K562 (cell line): ENCODE measurements around the gene TMPRSS9. TPM values are rescaled to one million over a fixed set of nuclear protein-coding genes. Genes with fewer than 3 reads are reported as not detected.

Experiments
- ARNT ChIP-seq, 2 experiments: fragments of 450-650 bp; IDR thresholded peaks; 2 replicates each; pipeline ENCODE4 v1.6.1; 2016; ENCODE audit warnings: mild to moderate bottlenecking in 1 of 2
- BCL6 ChIP-seq: fragments of 250-450 bp; sonication (Bioruptor Pico); IDR thresholded peaks from 2 replicates; pipeline ENCODE4 v1.4.0; 2020
- BCOR ChIP-seq: fragments of 450-650 bp; IDR thresholded peaks from 2 replicates; pipeline ENCODE4 v1.6.1; 2016
- CBX5 ChIP-seq: IDR thresholded peaks from 2 replicates; pipeline ENCODE4 v1.6.1; 2014; ENCODE audit warnings: low read depth, borderline replicate concordance
- CEBPB ChIP-seq: fragments of 450-650 bp; IDR thresholded peaks from 2 replicates; pipeline ENCODE4 v1.6.1; 2016; ENCODE audit warnings: missing genetic modification characterization, missing compliant biosample characterization
- CREBBP ChIP-seq: IDR thresholded peaks from one replicate; pipeline ENCODE4 v1.6.1; 2012; ENCODE audit warnings: low read depth, mild to moderate bottlenecking, control low read depth, inconsistent platforms, low read length
- DIDO1 ChIP-seq: fragments of 450-650 bp; IDR thresholded peaks from 2 replicates; pipeline ENCODE4 v1.6.1; 2016; ENCODE audit warnings: low read depth, missing biosample characterization, missing genetic modification characterization
- FOSL1 ChIP-seq: fragments of 200-800 bp; sonication (Bioruptor generic); conservative IDR thresholded peaks from 2 replicates; pipeline ENCODE4 v1.6.1; 2016; ENCODE audit warnings: missing genetic modification characterization, missing compliant biosample characterization
- FOXA3 ChIP-seq, 2 experiments: fragments of 450-650 bp in 1 of 2; sonication (generic) in 1 of 2; formaldehyde crosslinking; IDR thresholded peaks in 1 of 2; conservative IDR thresholded peaks in 1 of 2; 2 replicates each; pipeline versions ENCODE4 v1.4.0 to v1.8.0; 2020 to 2022; ENCODE audit warnings: mild to moderate bottlenecking in 2 of 2, missing genetic modification reagents in 1 of 2
- GATAD2B ChIP-seq: fragments of 450-650 bp; IDR thresholded peaks from 2 replicates; pipeline ENCODE4 v1.6.1; 2017; ENCODE audit warnings: mild to moderate bottlenecking, borderline replicate concordance
- HDAC2 ChIP-seq: fragments of 450-650 bp; IDR thresholded peaks from 2 replicates; pipeline ENCODE4 v1.6.1; 2016; ENCODE audit warnings: mild to moderate bottlenecking
- HMG20A ChIP-seq: fragments of 450-650 bp; formaldehyde crosslinking; conservative IDR thresholded peaks from 2 replicates; pipeline ENCODE4 v1.4.0; 2020; ENCODE audit warnings: mild to moderate bottlenecking, mixed read lengths
- KHSRP ChIP-seq: fragments of 450-650 bp; IDR thresholded peaks from 2 replicates; pipeline ENCODE4 v1.6.1; 2017
- MNT ChIP-seq, 2 experiments: fragments of 450-650 bp; conservative IDR thresholded peaks; 2 replicates each; pipeline ENCODE4 v1.6.1; 2017; ENCODE audit warnings: mild to moderate bottlenecking in 2 of 2, moderate library complexity in 2 of 2
- POLR2G ChIP-seq: fragments of 200-400 bp; formaldehyde crosslinking; IDR thresholded peaks from 2 replicates; pipeline ENCODE4 v1.6.1; 2017; ENCODE audit warnings: low read depth, mild to moderate bottlenecking, antibody characterized with exemption, low read length, moderate library complexity
- POU5F1 ChIP-seq: fragments of 150-350 bp; IDR thresholded peaks from 2 replicates; pipeline ENCODE4 v1.6.1; 2014; ENCODE audit warnings: borderline replicate concordance, low read length, low read depth, mild to moderate bottlenecking; ENCODE audit not compliant: partially characterized antibody
- PTBP1 ChIP-seq: fragments of 200-400 bp; formaldehyde crosslinking; IDR thresholded peaks from 2 replicates; pipeline ENCODE4 v1.6.1; 2017; ENCODE audit warnings: low read depth, low read length
- RBM34 ChIP-seq: fragments of 200-400 bp; formaldehyde crosslinking; IDR thresholded peaks from 2 replicates; pipeline ENCODE4 v1.6.1; 2018; ENCODE audit warnings: low read length, borderline replicate concordance; ENCODE audit not compliant: insufficient read depth
- RUNX1 ChIP-seq: sonication (generic); IDR thresholded peaks from 2 replicates; pipeline ENCODE4 v1.6.1; 2016; ENCODE audit warnings: antibody characterized with exemption, low read depth
- SRF ChIP-seq, 2 experiments: fragments of 250-450, 450-650 bp in 1 of 2; sonication (Bioruptor Pico) in 1 of 2; sonication (generic) in 1 of 2; formaldehyde crosslinking; IDR thresholded peaks; 2 replicates each; pipeline versions ENCODE4 v1.5.0 to v1.5.1; 2020 to 2022; ENCODE audit warnings: mild to moderate bottlenecking in 1 of 2, missing genetic modification reagents in 1 of 2
- WHSC1 ChIP-seq: IDR thresholded peaks from one replicate; pipeline ENCODE4 v1.6.1; 2012; ENCODE audit warnings: low read length, control low read depth, inconsistent platforms
- ZNF217 ChIP-seq: sonication (generic); formaldehyde crosslinking; IDR thresholded peaks from 2 replicates; pipeline ENCODE4 v1.8.0; 2022; ENCODE audit warnings: mild to moderate bottlenecking, missing genetic modification reagents
- ZNF324 ChIP-seq: fragments of 250-450 bp; sonication (Bioruptor Pico); IDR thresholded peaks from 2 replicates; pipeline ENCODE4 v1.4.0; 2020; ENCODE audit warnings: mild to moderate bottlenecking
- ZNF75A ChIP-seq: fragments of 450-650 bp; formaldehyde crosslinking; IDR thresholded peaks from 2 replicates; pipeline ENCODE4 v1.4.0; 2020; ENCODE audit warnings: mild to moderate bottlenecking
- polyA plus RNA-seq, 8 experiments: library from polyadenylated mRNA; depleted of rRNA in 4 of 8; stranded (reverse) in 5 of 8; unstranded in 3 of 8; fragments of >200 nt; fragmentation: Nextera tagmentation in 2 of 8; fragmentation: Illumina TruSeq in 1 of 8; extraction: Ambion mirVana in 2 of 8; extraction: Trizol in 1 of 8; gene quantifications; 2 replicates each; pipeline versions ENCODE4 v1.2.1 to v1.2.3, GENCODE V29; 2011 to 2014; ENCODE audit warnings: inconsistent platforms in 1 of 8, missing spikeins in 1 of 8
- total RNA-seq, 7 experiments: library from RNA; depleted of rRNA in 6 of 7; stranded (reverse); fragments of >200 nt in 6 of 7; fragmentation: Illumina TruSeq in 2 of 7; extraction: Trizol in 2 of 7; gene quantifications; 2 replicates each; pipeline versions ENCODE4 v1.2.1 to v1.2.3, GENCODE V29; 2011 to 2021; ENCODE audit warnings: low replicate concordance in 1 of 7
- TF ChIP-seq, protein P1 (sequence below), 3 experiments: IDR thresholded peaks in 2 of 3; conservative IDR thresholded peaks in 1 of 3; 2 replicates each; pipeline ENCODE4 v1.5.1; 2011 to 2012; ENCODE audit warnings: low read length in 3 of 3, mild to moderate bottlenecking in 3 of 3, control low read depth in 2 of 3, improper control_type of control experiment in 1 of 3, inconsistent platforms in 1 of 3, low read depth in 1 of 3, mixed read lengths in 1 of 3, moderate library complexity in 1 of 3; ENCODE audit not compliant: insufficient read depth in 2 of 3
- TF ChIP-seq, protein P2 (sequence below): fragments of 250-450 bp; sonication (Bioruptor Pico); IDR thresholded peaks from 2 replicates; pipeline ENCODE4 v1.8.0; 2021; ENCODE audit warnings: moderate library complexity, mild to moderate bottlenecking, inconsistent platforms

TMPRSS9 gene
- total and polyA plus RNA-seq, 9 of the 15 experiments (the other 6 are each of a cell fraction or from before 2014, with no cell fraction given) = 0.01 to 0.03 TPM; not detected in 7

DNA sequence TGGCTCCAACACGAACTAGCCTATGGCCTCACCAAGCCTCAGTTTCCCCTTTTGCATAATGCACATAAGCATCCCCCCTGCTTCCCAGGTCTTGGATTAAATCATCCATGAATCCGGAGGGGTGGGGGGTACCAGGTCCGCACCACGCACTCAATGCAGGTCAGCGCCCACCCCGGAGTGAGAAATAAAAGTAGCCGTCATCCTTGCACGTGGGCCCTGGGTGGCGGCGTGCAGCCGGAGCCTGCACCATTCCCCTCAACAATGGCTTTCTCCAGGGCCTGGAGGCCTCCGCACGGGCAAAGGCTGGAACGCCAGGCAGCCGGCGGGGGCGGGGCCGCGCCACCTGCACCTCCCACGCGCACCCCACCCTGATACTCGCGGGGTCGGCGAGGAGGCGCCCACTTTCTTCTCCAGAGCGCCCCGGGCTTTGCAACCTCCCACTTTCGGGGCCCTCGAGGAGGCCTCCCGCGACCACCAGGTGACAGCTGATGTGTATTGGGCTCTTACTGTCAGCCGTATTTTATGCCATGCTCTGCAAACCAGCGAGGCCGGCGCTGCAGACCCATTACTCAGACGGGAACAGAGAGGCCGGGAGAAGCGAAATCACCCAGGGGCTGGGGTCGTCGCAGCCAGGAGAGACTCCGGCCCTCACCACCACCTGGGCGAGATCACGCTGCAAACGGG, 115.1 kb downstream of the TMPRSS9 start (continued):
- TF ChIP-seq ZNF324 (no peak), DIDO1 (tag) (no peak), POU5F1 (no peak), CEBPB (tag) (no peak), SRF (CRISPR knock-in tag; IDR thresholded peaks at IDR 0.05) (no peak), RUNX1 (no peak), GATAD2B (0 out of 2 replicates have a peak, but pooled peaks have one; percentile 29), BCL6 (CRISPR knock-in tag) (no peak), ZNF217 (CRISPR knock-in tag) (no peak), ARNT (IDR thresholded peaks at IDR 0.05) (no peak), RBM34 (no peak), FOSL1 (tag) (no peak), POLR2G (no peak), CREBBP (no peak), HDAC2 (peak; percentile 91), PTBP1 (peak; percentile 82; the same call in 1 of the 2 replicates), ZNF75A (no peak), FOXA3 (CRISPR knock-in tag; conservative IDR thresholded peaks at IDR 0.05 in 1 of 2, IDR thresholded peaks at IDR 0.05 in 1 of 2) (no peak), MNT (conservative IDR thresholded peaks at IDR 0.05) (peak; percentile 42 to 60), KHSRP (no peak), HMG20A (CRISPR knock-in tag) (no peak), BCOR (peak; percentile 99), WHSC1 (no peak), CBX5 (no peak)
- TF ChIP-seq, protein P1, sequence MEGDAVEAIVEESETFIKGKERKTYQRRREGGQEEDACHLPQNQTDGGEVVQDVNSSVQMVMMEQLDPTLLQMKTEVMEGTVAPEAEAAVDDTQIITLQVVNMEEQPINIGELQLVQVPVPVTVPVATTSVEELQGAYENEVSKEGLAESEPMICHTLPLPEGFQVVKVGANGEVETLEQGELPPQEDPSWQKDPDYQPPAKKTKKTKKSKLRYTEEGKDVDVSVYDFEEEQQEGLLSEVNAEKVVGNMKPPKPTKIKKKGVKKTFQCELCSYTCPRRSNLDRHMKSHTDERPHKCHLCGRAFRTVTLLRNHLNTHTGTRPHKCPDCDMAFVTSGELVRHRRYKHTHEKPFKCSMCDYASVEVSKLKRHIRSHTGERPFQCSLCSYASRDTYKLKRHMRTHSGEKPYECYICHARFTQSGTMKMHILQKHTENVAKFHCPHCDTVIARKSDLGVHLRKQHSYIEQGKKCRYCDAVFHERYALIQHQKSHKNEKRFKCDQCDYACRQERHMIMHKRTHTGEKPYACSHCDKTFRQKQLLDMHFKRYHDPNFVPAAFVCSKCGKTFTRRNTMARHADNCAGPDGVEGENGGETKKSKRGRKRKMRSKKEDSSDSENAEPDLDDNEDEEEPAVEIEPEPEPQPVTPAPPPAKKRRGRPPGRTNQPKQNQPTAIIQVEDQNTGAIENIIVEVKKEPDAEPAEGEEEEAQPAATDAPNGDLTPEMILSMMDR (IDR thresholded peaks at IDR 0.05 in 2 of 3, conservative IDR thresholded peaks at IDR 0.05 in 1 of 3; ENCODE audit: insufficient read depth in 2 of 3, low read depth in 1 of 3, low read length in 3 of 3) = no peak
- TF ChIP-seq, protein P2, sequence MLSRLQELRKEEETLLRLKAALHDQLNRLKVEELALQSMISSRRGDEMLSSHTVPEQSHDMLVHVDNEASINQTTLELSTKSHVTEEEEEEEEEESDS (CRISPR knock-in tag) = no peak
